GM21737 (cell line): ENCODE results near the gene PITPNC1.
"Not testable (repeated sequence)": the region's sequence is repeated elsewhere in the genome, so short reads cannot be mapped to it uniquely, and the experiment has no call there.

Experiments
- ATAC-seq: cut with Tn5 transposase; IDR thresholded peaks from one replicate; pipeline ENCODE4 v1.9.1; 2021; ENCODE audit warnings: mild to moderate bottlenecking, moderate library complexity; ENCODE audit not compliant: unreplicated experiment

PITPNC1 gene

DNA sequence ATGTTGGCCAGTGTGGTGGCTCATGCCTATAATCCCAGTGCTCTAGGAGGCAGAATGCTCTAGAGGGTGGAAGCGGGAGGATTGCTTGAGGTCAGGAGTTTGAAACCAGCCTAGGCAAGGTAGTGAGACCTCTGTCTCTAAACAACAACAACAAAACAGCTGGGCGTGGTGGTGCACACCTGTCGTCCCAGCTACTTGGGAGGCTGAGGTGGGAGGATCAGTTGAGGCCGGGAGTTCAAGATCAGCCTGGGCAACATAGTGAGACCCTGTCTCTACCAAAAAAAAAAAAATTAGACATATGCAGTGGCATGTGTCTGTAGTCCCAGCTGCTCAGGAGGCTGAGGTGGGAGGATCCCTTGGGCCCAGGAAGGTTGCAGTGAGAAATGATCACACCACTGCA lies 53.4 kb downstream of the PITPNC1 start:
- ATAC-seq: not testable (repeated sequence)

DNA sequence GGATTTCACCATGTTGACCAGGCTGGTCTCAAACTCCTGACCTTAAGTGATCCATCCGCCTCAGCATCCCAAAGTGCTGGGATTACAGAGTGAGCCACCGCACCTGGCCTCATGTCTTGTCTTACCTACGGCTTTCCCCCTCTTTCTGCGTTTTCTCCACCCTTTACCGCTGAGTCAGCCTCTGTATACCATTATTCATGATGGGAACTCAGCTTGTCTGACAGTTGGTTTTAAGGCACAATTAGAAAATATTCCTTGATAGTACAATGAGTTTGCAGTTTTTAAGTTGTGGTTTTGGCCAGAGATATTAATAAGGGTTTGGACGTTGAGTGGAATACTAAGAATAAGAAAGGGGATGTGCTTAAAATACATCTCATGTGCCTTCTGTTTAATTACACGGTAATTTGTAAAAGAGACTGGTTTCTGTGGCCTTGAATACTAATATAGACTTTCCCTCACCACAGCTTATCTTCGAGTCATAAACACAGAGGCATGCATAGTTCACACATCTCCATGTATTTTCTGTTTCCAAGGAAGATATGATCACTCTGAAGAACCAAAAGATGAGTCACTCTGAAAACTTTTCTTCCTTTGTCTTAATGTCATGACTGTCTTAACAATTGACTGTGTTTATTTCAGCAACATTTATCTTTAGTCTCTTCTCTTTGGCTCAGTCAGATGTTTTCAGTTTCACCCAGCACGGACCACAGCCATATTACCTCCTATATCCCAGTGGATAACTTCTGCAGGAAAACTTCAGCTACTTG lies 54.4 kb downstream of the PITPNC1 start:
- no peak for ATAC-seq

DNA sequence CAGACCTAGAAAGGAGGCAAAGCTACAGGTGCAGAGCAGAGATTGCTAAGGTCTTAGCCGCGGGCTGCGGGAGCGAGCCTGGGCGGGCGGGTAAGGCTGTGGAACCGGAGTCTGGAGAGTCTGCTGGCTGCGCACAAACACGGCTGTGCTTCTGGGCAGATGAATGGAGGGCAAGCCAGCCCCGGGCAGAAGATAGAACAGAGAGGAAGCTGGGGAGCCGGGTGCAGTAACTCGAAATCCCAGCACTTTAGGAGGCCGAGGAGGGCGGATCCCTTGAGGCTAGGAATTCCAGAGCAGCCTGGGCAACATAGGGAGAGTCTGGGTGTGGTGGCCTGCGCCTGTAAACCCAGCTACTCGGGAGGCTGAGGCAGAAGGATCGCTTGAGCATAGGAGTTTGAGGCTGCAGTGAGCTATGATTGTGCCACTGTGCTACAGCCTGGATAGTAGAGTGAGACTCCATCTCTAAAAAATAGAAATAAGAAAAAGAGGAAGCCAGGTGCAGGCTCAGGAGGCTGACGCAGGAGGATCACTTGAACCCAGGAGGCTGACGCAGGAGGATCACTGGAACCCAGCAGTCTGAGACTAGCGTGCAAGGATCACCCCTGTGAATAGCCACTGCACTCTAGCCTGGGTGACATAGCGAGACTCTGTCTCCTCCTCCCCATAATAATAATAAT lies 56.3 kb downstream of the PITPNC1 start:
- no peak for ATAC-seq

DNA sequence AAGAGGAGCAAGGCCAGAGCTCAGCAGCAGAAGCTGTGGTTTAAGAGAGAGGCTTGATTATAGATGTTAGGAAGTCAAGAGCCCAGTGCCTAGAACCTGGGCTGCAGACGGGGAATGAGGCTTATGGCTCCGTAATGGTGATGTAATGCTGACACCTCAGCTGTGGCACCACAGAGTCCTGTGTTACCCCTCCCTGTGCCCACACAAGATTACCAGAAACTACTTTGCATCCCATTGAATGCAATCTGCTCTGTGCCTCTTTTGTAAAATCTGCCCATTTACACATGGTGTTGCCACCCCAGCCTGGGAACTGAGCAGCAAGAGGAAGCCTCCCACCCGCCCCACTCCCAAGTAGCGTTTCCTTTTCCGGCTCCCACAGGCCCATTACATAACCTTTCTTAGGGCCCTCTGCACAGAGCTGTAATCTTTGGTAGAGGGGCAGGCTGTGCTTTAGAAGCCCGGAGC lies 57.0 kb downstream of the PITPNC1 start:
- ATAC-seq: no peak

DNA sequence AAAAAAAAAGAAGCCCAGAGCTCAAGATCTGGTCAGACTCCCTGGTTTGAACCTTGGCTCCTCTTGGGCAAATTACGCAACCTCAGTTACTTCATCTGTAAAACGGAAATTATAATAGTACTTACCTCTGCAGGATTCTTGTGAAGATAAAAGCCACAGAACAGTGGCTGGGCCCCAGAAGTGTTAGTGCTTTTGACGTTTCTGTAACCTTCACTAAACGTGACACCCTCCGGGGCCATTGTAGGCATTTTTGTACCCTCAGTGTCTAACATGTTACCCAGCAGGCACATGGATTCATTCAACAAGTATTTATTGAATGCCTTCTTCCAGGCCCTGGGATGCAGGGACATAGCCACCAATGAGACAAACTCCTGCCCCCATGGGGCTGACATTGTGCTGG lies 58.0 kb downstream of the PITPNC1 start:
- ATAC-seq: no peak

DNA sequence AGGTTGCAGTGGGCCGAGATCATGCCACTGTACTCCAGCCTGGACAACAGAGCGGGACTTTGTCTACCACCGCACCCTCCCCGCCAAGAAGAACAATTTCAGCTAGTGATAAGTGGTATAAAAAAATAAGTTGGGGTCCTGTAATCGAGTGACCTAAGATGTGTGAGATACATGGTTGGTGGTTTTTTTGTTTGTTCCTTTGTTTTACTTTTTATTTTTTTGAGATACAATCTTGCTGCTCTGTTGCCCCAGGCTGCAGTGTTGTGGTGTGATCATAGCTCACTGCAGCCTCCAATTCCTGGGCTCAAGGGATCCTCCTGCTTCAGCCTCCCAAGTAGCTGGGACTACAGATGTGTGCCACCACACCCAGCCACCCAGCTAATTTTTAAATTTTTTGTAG lies 58.7 kb downstream of the PITPNC1 start:
- no peak for ATAC-seq

DNA sequence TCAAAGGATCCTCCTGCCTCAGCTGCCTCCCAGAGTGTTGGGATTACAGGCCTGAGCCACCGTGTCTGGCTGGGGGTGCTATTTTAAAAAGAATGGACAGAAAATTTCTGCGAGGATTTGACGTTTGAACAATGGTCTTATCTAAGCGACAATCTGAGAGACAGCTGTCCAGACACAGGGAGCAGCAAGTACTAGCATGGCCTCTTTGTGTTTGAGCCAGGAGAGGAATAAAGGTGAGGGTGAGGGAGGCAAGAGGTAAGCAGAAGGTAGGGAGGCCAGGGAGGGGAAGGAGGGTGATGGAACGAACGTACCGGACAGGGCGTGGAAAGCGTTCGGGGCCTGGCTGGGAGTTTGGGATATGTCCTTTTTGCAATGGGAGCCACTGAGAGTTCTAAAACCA lies 59.2 kb downstream of the PITPNC1 start:
- no peak for ATAC-seq

DNA sequence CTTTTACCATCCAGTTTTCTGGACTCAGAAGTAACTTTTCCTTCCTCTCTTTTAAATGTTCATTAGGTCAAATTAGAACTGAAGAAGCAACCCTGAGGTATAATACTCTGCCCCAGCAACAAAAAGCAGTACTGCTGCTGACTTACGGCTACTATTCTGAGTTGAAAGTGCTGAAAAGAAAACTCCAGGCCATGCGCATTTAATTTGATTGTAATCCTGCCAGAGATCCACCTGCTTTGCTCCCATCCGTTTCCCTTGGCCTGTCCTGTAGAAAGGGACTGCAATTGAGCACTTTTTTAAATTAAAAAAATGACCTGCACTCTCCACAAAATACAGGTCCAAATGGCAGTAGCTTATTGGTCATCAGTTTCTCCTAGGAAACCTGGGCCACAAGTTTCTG lies 61.6 kb downstream of the PITPNC1 start:
- no peak for ATAC-seq

DNA sequence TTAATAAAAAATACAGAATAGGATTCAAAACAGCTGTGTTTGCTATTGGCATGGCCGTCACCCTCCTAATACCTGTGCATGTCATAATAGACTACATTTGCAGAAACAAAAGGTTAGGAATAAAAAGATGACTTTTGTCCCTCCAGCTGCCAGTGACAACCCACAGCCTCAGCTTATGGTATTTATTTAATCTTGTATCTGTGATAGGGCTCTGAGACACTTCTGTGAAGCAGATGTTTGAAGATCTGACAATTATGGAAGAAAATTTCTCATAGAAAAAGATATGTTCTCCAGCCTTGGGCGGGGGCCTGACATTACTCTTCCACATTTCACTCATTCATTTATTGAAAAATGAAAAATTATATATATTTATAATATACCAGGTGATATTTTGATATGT lies 62.2 kb downstream of the PITPNC1 start:
- ATAC-seq: no peak

DNA sequence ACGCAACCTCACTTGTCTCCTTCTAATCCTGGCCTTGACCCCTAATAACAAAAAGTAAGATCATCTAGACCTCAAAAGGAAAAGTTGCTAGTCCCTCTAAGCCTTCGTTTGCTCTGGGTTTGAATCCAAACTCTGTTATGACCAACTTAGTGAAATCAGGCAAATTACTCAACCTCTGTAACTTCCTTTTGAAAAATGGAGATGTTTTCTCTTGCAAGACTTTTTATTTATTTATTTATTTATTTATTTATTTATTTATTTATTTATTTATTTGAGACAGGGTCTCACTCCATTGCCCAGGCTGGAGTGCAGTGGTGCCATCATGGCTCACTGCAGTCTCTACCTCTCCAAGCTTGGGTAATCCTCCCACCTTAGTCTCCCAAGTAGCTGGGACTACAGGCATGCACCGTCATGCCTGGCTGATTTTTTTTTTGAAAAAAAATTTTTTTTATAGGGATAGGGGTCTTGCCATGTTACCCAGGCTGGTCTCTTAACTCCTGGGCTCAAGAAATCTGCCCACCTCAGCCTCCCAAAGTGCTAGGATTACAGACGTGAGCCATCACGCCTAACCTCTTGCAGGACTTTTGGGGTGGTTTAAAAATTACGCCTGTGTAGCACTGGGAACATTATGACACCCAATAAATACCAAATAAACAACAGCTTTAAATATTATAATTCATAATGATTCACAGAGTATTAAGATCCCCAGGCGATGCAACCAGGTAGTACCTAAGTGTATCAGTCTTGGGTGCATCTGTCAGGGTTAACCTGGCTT lies 63.4 kb downstream of the PITPNC1 start:
- no peak for ATAC-seq

DNA sequence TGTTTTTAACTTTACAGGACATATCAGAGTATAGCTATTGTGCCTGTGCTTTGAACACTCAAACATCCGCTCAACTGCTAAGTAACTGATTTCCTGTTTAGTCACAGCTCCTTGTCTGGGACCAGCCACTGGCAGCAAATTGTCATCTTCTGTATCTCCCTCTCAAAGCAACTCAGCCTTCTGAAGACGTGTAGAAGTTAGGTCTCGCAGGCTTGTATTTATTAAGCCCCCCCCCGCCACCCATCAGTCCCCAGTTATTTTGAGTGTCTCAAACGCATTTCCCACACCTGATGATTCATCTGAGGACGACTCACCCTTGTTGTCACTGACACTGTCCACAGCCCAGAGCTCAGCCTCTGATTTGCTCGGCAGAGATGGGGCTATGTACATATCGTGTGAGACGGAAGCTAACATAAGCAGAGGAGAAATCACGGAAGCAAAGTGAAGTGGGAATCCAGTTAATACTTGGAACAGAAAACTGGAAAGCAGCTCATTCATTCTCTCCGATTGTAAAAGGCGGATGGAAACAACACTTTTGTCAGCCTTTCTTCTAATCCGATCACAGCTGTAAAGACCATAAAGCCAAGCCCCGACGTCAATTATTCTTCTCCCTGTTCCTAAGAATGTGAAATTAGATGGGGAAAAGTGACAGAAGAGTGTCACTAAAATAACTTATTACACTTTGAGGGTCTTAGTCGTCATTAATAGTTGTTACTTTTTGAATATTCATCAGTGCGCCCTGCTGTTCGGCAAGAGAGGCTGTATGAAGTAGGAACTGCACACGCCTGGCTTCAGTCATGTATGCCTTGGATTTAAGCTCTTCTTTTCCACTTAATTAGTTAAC lies 64.2 kb downstream of the PITPNC1 start:
- no peak for ATAC-seq

DNA sequence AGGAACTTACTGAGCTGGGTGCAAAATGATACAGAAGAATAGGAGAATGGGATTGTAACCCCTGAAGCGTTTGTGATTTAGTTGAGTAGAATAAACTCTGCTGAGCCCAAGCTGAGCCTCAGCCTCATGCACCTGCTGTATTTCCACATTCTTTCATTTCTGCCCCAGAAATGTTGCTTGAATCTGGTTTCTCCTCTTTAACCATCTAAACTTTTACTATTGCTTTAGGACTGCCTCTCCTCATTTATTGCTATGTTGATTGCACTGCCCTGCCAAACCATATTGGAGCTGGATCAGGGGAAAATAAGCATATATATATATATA lies 64.8 kb downstream of the PITPNC1 start:
- no peak for ATAC-seq

DNA sequence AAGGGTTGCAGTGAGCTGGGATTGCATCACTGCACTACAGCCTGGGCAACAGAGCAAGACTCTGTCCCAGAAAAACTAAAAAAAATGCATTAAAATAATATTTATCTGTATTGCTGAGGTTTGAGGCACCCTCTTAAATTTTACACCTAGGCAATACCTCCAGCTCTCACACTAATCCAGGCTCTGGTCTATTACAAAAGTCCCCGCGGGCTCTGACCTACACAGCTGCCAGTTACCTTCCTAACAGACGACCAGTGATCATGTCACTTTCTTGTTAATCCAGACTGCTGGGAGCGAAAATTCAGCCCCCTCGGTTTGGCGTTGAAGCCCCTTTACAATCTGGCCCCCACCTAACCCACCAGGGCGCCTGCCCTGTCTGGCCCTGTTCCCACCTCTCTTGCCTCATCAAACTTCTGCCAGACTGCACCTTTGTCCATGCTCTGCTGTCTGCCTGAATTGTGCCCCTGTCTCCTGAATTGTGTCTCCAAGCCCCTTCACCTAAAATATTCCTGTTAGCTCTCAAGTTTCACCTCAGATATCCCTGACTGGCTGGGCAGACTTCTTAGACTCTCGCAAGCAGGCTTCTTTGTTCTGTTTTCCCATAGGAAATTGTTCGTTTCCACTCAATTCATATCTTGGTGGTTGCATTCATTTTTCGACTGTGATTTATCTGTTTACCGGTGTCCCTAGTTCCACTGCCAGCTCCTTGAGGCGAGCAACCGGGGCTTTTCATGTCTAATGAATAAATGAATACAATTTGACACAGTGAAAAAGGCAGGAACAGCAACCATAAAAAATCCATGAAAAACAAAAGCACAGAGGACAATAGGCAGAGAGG lies 65.9 kb downstream of the PITPNC1 start:
- no peak for ATAC-seq

DNA sequence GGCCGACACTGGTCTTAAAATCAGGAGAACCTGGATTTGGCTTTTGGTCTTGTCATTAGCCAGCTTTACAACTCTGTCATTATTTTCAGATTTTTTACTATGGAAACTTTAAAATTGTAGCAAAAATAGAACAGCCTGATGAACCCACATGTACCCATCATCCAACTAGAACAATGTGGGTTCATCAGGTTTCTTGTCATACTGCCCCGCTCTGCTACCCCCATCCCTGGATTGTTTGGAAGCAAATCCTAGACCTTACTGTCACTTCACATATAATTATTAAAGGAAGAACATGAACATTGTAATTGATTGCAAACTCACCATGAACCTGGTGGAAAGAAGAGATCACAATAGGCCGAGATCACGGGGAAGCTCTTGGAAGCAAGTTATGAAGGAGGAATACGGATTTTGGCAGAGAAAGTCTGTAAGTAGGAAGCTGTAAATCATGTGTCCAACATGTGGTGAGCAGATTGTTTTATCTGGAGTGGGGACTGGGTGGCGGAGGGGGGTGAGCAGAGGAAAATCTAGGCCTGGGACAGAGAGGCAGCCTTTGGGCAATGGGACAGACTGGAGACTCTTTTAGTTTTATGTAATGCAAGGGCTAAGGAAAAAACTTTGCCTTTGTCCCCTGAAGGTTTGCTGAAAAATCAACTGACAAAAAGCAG lies 67.0 kb downstream of the PITPNC1 start:
- no peak for ATAC-seq

DNA sequence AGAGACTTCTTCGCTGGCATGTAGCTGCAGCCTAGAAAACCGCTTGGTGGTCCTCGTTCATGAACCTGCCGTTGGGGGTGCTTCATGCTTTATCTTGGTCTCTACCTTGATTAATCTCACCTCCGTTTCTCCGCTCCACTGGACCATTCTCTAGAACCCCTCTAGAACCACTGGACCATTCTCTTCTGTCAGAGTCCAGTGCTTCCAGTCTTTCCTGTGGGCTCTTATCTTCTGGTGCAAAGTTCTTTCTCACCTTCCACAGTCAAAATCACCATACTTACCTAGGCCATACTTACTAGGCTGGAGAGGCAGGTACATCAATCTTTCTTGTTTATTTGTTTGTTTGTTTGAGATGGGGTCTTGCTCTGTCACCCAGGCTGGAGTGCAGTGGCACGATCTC lies 71.4 kb downstream of the PITPNC1 start:
- no peak for ATAC-seq

DNA sequence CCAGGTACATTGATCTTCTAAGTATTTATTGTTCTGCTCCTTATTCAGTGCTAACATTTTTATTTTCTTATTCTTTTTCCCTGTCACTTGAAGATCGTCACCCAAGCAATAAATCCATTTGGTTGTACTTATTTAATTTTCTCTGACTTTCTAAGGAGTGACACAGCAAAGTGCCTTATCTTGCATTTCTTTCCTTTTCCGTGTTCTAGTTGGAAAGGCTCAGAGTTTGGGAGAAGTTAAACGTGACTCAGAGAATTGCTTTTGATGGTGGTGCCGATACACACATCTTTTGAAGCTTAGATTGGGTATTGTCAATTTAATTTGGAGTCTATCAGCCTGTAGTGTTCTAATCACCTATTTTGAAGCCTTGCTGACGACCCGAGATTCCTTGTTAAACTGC lies 72.0 kb downstream of the PITPNC1 start:
- no peak for ATAC-seq

DNA sequence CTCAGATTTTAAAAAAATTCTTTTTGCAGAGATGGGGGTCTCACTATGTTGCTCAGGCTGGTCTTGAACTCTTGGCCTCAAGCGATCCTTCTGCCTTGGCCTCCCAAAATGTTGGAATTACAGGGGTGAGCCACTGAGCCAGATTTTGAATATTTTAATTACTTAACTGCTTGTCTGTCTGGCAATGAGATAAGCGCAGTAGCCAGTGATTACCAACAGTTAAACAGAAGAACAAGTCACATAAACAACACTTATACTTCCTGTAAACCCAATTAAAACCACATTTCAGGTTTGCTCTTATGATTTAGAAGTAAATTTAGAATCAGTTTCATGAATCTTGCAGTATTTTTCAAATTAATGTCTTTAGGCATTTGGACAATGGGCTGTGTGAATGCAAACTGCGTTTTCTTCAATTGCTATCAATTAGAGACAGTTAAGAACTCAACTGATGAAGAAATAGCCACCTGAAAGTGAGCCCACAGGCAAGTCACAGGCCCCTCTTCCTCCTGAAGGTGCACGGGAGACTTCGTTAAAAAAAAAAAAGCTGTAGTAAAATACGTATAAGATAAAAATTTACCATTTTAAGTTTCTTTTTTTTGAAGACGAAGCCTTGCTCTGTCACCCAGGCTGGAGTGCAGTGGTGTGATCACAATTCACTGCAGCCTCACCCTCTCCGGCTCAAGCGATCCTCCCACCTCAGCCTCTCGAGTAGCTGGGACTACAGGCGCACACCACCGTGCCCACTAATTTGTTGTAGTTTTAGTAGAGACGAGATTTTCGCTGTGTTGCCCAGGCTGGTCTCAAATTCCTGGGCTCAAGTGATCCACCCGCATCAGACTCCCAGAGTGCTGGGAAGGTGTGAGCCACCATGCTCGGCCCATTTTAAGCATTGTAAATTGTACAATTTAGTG lies 73.0 kb downstream of the PITPNC1 start:
- no peak for ATAC-seq

DNA sequence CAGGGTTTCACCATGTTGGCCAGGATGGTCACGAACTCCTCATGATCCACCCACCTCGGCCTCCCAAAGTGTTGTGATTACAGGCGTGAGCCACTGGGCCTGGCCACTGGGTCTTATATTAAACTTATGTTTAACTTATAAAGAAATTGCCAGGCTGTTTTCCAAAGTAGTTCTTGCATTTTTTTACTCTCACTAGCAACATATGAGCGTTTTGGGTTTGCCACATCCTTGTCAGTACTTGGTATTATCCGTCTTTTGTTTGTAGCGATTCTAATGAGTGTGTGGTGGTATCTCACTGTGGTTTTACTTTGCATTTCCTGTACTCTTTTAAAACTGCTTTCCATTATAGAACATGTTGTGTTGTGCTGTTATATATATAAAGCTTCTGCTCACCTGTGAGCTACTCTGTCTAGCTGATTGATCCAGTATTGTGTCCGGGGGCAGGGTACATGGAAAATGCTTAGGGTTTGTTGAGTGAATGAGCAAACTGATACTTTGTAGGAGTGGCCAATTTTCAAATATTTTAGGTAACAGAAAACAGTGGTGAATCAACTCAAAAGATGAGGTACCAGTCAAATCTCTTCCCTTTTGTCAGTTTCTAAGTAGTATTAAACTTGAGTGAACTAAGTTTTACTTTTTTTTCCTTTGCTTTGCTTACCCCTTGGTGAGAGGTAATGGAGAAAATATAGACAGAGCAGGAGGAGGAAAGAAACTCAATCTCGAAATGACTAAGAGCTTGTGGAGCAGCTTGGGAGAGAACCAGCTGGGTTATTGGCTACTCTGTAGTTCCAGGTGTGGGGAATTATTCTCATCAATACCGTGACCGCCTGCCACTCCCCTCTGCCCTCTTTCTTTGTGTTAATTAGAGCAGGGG lies 75.8 kb downstream of the PITPNC1 start:
- ATAC-seq: no peak
